Left ventricle myocardium superior (tissue), 1 donor: ENCODE measurements around the gene NCAN. TPM values are rescaled to one million over a fixed set of nuclear protein-coding genes. Genes with fewer than 3 reads are reported as not detected.

Source experiments
- ATAC-seq: fragments of 200-7000 bp; cut with Tn5 transposase; one replicate; pipeline ENCODE4 v1.9.1; 2020; ENCODE audit warnings: mild to moderate bottlenecking, moderate library complexity
- DNase-seq: peaks from one replicate; pipeline ENCODE4 v3.0.0-alpha.2; 2020
- intact Hi-C: fragments of 100-400 bp; cut with micrococcal nuclease; formaldehyde crosslinking; loops from one replicate; pipeline ENCODE4 v1.11.0; 2022
- total RNA-seq: library from RNA; stranded (reverse); fragmentation: NEBNext Ultra II Directional; extraction: Animal tissue kit (Norgen Biotek cat#: 25700); gene quantifications from one replicate; pipeline ENCODE4 v1.2.1, GENCODE V29; 2021
- donor health status: DM: no; HTN: yes; CAD: no; lungs with severe emphysema.

The NCAN gene
- total RNA-seq, 1 donor from 2014 or later = not detected

- ATAC-seq = no peak
- intact Hi-C loops = no loop called here
- DNase-seq = no peak
Measured at GRCh38 chr19:19271828-19272599, 60.3 kb downstream of the NCAN start.

GRCh38 chr19:19274146-19274545 lies 62.4 kb downstream of the NCAN start:
- ATAC-seq (no peak), DNase-seq (no peak)
- intact Hi-C loops = no loop called here

GRCh38 chr19:19274716-19275565 lies 63.2 kb downstream of the NCAN start:
- DNase-seq = no peak
- no peak for ATAC-seq
- intact Hi-C loops = no loop called here

GRCh38 chr19:19276386-19276785 lies 64.6 kb downstream of the NCAN start:
- intact Hi-C loops = no loop called here
- no peak for ATAC-seq
- no peak for DNase-seq

- intact Hi-C loops = no loop called here
- no peak for DNase-seq
- ATAC-seq = no peak
Measured at GRCh38 chr19:19276851-19277250, 65.1 kb downstream of the NCAN start.

GRCh38 chr19:19278315-19278714 lies 66.6 kb downstream of the NCAN start:
- no peak for ATAC-seq

GRCh38 chr19:19279062-19279612 lies 67.4 kb downstream of the NCAN start:
- ATAC-seq = no peak
- DNase-seq = no peak
- intact Hi-C loops = no loop called here

More at GRCh38 chr19:19278315-19278714, 66.6 kb downstream of the NCAN start:
- intact Hi-C loops = no loop called here
- DNase-seq = no peak

- ATAC-seq (no peak), DNase-seq (no peak)
- intact Hi-C loops = no loop called here
Measured at GRCh38 chr19:19279853-19280252, 68.1 kb downstream of the NCAN start.

GRCh38 chr19:19280561-19280960 lies 68.8 kb downstream of the NCAN start:
- no peak for DNase-seq
- no peak for ATAC-seq
- intact Hi-C loops = no loop called here

- intact Hi-C loops = no loop called here
- ATAC-seq (no peak), DNase-seq (no peak)
Measured at GRCh38 chr19:19285686-19286085, 73.9 kb downstream of the NCAN start.

GRCh38 chr19:19292607-19293006 lies 80.8 kb downstream of the NCAN start:
- DNase-seq = no peak
- ATAC-seq = no peak
- intact Hi-C loops = no loop called here

- DNase-seq (no peak), ATAC-seq (no peak)
- intact Hi-C loops = no loop called here
Measured at GRCh38 chr19:19294914-19295313, 83.2 kb downstream of the NCAN start.

GRCh38 chr19:19296953-19297689 lies 85.4 kb downstream of the NCAN start:
- ATAC-seq (no peak), DNase-seq (no peak)
- intact Hi-C loops = no loop called here

- intact Hi-C loops = no loop called here
- ATAC-seq (peak; percentile 83), DNase-seq (no peak)
Measured at GRCh38 chr19:19297759-19298158, 86.0 kb downstream of the NCAN start.

- ATAC-seq = no peak
- DNase-seq = no peak
- intact Hi-C loops = no loop called here
Measured at GRCh38 chr19:19300613-19301012, 88.9 kb downstream of the NCAN start.

Other genes starting within 250 kb of the NCAN start
- 71.9 TPM for gene SUGP2, start 178.4 kb upstream of the NCAN start, total RNA-seq
- gene ARMC6, start 178.4 kb upstream of the NCAN start, total RNA-seq = 12.2 TPM
- 29.5 TPM for gene SLC25A42, start 148.0 kb upstream of the NCAN start, total RNA-seq
- gene TMEM161A, start 73.5 kb upstream of the NCAN start, total RNA-seq = 24.7 TPM
- gene MEF2B, start 41.7 kb upstream of the NCAN start, total RNA-seq = not detected
- 16.4 TPM for gene BORCS8, start 19.8 kb upstream of the NCAN start, total RNA-seq
- gene RFXANK, start 19.7 kb upstream of the NCAN start, total RNA-seq = 38.4 TPM
- gene NR2C2AP, start 8.5 kb upstream of the NCAN start, total RNA-seq = 5.5 TPM
- 0.30 TPM for gene TM6SF2, start 61.3 kb downstream of the NCAN start, total RNA-seq
- gene SUGP1, start 108.6 kb downstream of the NCAN start, total RNA-seq = 46.0 TPM
- 31.4 TPM for gene MAU2, start 108.9 kb downstream of the NCAN start, total RNA-seq
- gene GATAD2A, start 193.7 kb downstream of the NCAN start, total RNA-seq = 29.7 TPM